GM10248 (cell line): Measurements from ENCODE around the gene ZNF423.

Source experiments
- CTCF ChIA-PET: fragments of 300-600 bp; sonication (Branson Sonifier 250); formaldehyde crosslinking; extraction: SDS; loops from one replicate; lab custom pipeline; 2021; ENCODE audit warnings: antibody characterized with exemption; lab: Yijun Ruan, JAX
- POLR2A ChIA-PET: fragments of 350-650 bp; sonication (Branson Sonifier 250); formaldehyde crosslinking; extraction: SDS; loops from one replicate; lab custom pipeline; 2020; ENCODE audit warnings: antibody characterized with exemption; lab: Yijun Ruan, JAX
- DNase-seq: peaks from one replicate; pipeline ENCODE4 v3.0.0; 2012; ENCODE audit errors: extremely low spot score
- TF ChIP-seq, protein P1 (sequence below): IDR thresholded peaks from 2 replicates; pipeline ENCODE4 v1.5.1; 2012; ENCODE audit warnings: mild to moderate bottlenecking, low read depth; ENCODE audit errors: extremely low read depth, missing control alignments, control extremely low read depth

ZNF423 gene

DNA sequence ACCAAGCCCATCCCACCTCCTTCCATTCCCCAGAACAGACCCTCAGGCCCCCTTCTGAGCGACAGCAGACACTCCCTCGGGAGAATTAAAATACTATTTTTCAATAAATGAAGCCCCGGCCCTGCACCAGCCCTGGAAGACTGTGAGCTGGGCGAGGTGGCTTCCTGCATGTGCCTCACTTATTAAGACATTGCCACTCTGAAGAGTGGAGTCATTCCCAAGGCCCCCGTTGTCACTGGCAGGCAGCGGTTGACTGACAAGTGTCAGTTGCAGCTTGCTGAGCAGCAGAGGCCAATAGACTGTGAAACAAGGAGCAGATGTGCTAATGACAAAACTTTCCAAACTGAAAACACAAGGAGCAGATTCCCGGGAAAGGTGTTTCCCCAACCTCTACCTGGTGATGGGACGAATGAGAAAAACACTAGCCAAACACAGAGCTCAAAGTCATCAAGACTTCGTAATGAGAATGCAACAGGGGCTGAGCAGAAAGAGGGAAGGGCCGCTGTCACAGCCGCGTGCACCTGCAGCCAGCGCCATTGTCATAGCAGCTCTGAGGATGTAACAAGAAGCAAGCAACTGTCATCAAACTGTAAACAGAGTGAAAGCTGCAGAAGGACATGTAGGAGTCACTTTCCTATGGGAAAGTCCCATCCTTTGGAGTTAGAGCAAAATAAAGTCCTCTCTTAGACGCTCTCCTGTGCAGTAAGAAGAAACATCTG is 250.2 kb downstream of the ZNF423 start:
- ChIA-PET CTCF (interaction anchor here (0.7 to 1.2 kb wide), 2 partner anchors 10 to 29 kb away, joined by 3 read pairs; no protein-coding TSS in a partner anchor), POLR2A (no interaction called here)
- TF ChIP-seq, protein P1, sequence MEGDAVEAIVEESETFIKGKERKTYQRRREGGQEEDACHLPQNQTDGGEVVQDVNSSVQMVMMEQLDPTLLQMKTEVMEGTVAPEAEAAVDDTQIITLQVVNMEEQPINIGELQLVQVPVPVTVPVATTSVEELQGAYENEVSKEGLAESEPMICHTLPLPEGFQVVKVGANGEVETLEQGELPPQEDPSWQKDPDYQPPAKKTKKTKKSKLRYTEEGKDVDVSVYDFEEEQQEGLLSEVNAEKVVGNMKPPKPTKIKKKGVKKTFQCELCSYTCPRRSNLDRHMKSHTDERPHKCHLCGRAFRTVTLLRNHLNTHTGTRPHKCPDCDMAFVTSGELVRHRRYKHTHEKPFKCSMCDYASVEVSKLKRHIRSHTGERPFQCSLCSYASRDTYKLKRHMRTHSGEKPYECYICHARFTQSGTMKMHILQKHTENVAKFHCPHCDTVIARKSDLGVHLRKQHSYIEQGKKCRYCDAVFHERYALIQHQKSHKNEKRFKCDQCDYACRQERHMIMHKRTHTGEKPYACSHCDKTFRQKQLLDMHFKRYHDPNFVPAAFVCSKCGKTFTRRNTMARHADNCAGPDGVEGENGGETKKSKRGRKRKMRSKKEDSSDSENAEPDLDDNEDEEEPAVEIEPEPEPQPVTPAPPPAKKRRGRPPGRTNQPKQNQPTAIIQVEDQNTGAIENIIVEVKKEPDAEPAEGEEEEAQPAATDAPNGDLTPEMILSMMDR, result no peak
- DNase-seq, result no peak

DNA sequence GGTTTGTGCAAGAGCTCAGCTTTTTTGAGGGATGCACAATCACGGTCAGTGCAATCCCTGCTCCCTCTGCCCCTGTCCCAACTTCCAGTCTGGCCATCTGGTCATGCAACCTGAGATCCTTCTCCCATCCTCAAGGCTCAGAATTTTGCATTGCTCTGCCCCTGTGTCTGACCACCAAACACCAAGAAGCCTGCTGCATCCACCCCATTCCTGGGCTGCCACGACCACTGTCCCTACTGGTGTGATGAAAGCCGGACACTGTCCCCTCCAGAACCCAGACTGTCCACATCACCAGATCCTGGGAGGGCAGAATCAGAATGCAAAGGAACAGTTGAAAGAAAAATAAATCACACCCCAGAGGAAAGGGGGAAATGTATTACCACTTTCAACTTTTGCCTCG is 251.3 kb downstream of the ZNF423 start:
- ChIA-PET POLR2A (no interaction called here), CTCF (interaction anchor here (3.8 kb wide), 1 partner anchor 12 kb away, joined by 11 read pairs; no protein-coding TSS in a partner anchor)
- no peak for DNase-seq
- TF ChIP-seq, protein P1, result no peak

DNA sequence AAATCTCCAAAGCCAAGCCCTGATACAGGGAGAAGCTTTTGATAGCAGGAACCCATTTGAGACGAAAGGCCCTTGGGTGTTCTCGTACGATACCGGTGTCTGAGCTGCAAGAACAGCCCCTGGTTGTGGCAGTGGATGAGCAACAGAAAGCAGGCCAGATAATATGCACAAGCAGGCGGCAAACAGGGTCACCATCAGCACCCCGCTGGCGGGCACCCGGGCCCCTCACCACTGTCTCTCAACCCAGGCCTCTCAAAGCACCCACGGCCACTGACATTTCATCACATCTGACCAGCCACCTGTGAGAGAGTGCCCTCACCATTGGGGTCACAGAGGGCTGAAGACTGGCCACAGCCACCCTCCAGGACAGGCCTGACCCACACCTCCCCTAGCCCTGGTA is 252.0 kb downstream of the ZNF423 start:
- CTCF ChIA-PET, result interaction anchor here (3.8 kb wide), 1 partner anchor 11 kb away, joined by 11 read pairs; no protein-coding TSS in a partner anchor
- TF ChIP-seq, protein P1, result no peak
- POLR2A ChIA-PET, result no interaction called here
- DNase-seq, result no peak

DNA sequence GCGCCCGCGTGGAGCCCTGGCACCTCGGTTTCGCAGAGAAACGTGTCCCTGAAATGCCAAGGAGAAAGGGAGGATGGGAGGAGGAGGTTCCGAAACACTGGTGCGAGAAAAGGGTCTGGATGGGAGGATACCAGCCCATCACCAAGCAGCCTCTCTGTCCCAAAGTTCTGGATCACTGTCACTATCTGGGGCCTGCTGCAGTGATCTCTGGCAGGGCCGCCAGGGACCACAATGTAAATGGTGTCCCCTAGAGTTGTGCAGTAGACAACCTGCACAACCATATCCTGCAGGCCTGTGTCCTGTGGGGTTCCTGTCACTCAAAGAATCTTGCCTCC is 253.0 kb downstream of the ZNF423 start:
- TF ChIP-seq, protein P1, result no peak
- ChIA-PET POLR2A (no interaction called here), CTCF (interaction anchor here (0.6 to 3.8 kb wide), 2 partner anchors 10 to 264 kb away, joined by 4 to 11 read pairs; no protein-coding TSS in a partner anchor)
- no peak for DNase-seq

DNA sequence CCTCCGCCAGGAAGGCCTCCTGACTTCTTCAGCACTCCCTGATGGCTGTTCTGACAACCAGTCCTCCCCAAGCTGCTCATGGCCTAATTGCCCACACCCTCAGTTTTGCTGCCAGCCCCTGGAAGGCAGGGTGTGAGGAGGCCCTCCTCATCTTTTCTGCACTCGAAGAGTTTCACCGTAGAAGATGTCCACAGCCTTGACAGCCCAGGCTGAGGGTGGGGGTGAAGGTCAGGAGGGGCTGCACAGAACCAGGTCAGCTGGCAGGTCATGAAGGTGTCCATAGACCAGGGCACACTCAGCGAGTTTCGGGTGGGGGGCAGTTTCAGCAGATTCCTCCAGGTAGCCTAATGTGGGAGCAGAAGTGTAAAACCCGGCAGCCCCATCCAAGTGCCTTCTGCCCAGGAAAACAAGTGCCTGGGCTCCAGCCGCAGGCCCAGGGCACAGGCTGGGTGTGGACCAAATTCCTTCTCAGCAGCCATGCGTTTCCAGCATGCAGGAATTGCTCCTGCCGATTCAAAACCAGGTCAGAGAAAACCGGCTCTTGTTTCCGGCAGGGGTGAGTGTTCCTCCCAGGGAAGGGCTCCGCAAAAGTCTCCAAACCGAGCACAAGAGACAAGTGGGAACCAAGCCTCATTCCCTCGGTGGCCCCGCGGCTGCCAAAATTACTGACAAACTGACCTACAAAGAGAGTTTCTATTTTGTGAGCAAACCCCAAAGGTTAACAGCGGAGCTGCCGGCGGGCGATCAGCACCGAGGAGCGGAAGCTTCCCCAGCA is 253.5 kb downstream of the ZNF423 start:
- ChIA-PET CTCF (interaction anchor here (3.8 kb wide), 1 partner anchor 10 kb away, joined by 11 read pairs; no protein-coding TSS in a partner anchor), POLR2A (no interaction called here)
- no peak for DNase-seq
- TF ChIP-seq, protein P1, result no peak

DNA sequence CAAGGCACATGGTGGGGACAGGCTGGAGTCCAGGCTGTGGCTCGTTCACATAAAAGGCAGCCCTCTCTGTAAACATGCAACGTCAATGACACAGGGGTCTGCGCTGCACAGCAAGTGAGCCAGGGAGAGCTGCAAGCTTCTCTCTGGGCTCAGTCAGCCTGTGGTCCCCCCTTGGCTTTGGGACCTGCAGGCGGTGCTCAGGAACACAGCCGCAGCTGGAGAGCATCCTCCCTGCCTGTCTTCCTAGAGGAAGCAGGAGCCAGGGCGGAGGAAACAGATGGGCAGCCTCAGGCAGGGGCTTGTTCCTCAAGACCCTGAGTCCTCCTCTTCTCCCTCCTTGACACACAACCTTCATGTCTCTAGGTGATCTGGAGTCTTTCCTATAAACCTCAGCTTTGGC is 254.3 kb downstream of the ZNF423 start:
- no peak for DNase-seq
- TF ChIP-seq, protein P1, result no peak
- ChIA-PET POLR2A (no interaction called here), CTCF (interaction anchor here (3.8 kb wide), 1 partner anchor 9 kb away, joined by 11 read pairs; no protein-coding TSS in a partner anchor)
